ENCODE data around the gene GIN1. TPM values are rescaled to one million over a fixed set of nuclear protein-coding genes. Genes with fewer than 3 reads are reported as not detected.

Gene GIN1
- polyA plus RNA-seq, 12 donors = 9.1 to 16.7 (median 10.9) TPM; not detected in 2

GRCh38 chr5:103037673-103038455 is 82.1 kb downstream of the GIN1 start:
- no peak for DNase-seq

DNA sequence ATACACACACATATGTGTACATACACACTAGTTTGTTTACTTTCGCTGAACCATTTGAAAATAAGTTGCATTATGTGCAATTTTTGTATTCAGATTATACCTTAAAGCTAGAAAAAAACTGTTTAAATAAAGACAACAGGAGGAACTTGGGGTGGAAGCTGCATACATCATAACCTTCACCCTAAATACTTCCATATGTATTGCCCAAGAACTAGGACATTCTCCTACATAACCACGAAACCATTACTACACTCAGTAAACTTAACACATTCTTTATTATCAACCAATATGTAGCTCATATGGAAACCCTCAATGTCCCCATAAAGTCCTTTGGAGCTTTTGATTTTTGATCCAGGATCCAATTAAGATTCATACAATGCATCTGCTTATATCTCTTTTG is 83.3 kb downstream of the GIN1 start:
- no peak for DNase-seq

Other genes with a start within 250 kb of the GIN1 start
- gene PPIP5K2, start 163 bp upstream of the GIN1 start, polyA plus RNA-seq (ENCODE audit: insufficient read length in 12 of 12) = 10 to 100 TPM in 11 of 12 donors, not detected in 1; 25.4 to 87.3 (median 45.9) TPM
- 10 to 100 TPM in 11 of 12 donors, not detected in 1; 10.1 to 18.9 (median 14.6) TPM for gene MACIR, start 138.6 kb upstream of the GIN1 start, polyA plus RNA-seq (ENCODE audit: insufficient read length in 12 of 12)